Activated CD4-positive, alpha-beta T cell treated with anti-CD3 and anti-CD28 coated beads for 24 hours (primary cell): Measurements from ENCODE around the gene NTM.
"Not testable (repeated sequence)": the region's sequence is repeated elsewhere in the genome, so short reads cannot be mapped to it uniquely, and the experiment has no call there.

Source experiments
- DNase-seq, 2 donors: peaks; one replicate each; pipeline ENCODE4 v3.0.0-alpha.2; 2020; ENCODE audit warnings: low read depth in 2 of 2

NTM gene

DNA sequence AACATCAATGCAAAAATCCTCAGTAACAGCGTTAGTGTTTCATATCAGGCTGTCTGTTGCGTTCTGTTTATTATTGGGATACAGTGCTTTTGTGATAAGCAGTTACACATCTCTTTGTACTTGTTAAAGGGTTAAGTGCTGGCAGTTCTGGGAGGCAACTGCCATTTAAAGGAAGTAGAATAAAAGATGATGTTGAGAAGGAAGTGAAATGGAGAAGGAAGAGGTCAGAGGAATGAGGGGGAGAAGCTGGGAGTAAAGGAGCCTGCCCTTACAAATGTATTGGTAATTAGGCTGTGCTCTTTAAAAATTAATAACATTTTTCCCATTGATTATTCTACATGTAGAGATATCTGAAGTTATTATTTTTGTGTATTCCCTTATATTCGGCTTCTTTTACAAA lies 674.7 kb downstream of the NTM start:
- no peak for DNase-seq

DNA sequence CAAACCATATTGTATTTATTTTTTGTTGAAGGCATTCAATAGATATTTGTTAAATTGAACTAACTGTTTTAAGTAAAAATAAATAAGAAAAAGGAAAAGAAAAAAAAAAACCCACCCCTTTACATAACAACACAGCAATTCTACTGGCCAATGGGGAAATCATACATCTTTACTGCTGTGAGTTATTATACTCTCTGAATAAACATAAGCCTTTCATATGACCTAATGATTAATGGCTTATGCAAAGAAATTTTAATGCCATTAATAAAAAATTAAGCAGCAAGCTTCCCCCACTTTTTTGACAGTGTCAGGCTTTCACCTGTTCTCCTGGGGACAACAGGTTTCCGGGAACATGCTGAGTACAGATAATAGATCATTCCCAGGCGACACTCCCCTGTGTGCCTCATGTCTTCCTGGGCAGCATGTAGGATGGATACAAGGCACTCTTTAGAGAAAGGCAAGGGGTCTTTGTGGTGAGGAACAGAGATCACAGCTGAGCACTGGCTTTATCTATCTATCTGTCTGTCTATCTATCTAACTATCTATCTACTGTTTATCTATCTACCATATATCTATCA lies 676.0 kb downstream of the NTM start:
- DNase-seq, result no peak

DNA sequence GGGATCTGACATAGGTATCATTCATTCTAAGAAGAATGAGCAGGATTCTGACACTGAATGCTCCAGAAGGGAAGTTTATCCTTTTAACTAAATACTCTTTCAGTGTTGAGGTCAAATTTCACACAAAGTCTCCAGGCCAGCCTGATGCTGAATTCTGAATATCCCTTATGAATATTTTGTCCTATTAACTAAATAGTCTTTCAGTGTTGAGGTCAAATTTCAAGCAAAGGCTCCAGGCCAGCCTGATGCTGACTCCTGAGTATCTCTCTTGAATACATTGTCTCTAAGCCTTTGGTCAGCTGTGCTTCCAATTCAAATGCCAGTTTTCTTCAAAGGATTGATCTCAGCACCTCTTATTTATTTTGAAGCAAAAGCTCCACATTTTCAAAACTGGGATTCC lies 676.8 kb downstream of the NTM start:
- no peak for DNase-seq

DNA sequence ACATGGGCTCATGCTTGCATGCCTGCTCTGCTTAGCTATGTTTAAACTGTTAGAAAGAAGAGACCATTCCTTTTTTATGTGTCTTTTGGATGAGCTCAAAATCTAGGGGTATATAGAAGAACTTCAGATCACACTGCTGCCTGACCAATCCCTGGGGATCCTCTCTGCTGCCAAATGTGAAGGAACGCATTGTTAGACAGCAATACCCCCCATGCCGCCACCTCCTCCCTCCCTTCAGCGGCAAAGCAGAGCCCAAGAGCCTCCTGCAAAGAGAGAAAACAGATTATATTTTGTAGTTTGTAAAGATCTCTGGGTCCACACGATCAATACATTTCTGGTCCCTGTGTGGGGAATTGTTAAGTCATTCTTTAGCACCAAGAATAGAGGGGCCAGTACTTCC lies 677.6 kb downstream of the NTM start:
- no peak for DNase-seq

DNA sequence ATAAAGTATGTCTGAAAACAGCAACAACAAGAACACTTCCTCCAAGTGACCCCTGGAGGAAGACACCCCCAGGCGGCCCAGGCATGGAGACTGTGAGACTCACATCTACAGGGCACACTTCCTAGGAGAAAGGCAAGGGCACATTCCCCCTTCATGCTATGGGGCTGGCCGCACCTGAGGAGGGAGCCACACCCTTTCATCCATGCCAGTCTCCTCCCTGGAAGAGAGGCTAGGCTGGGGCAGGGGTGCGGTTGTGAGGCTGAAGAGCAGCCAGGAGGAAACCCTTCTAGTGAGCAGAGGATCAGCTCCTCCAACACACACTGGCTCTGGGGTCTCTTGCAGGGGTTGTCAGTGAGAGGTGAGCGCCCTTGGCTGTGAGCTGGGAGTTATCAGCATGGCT lies 678.8 kb downstream of the NTM start:
- no peak for DNase-seq

DNA sequence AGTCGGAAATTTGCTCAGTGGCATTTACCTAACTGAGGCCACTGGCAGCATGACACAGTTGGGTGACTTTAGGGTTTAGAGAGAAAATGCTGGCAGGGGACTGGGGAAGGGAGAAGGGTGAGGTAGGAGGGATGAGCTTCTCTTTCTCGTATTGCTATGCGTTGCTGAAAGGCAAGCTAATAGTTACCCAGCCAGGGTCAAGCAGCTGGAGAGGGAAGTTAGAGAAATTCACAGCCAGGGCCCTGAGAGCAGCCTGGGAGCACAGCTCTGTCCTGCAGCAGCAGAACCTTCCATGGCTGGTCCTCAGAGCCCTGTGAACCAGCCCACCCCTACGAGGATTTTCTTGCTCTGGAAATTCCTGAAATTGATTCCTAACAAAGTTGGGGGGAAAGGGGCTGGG lies 679.6 kb downstream of the NTM start:
- DNase-seq, result no peak

DNA sequence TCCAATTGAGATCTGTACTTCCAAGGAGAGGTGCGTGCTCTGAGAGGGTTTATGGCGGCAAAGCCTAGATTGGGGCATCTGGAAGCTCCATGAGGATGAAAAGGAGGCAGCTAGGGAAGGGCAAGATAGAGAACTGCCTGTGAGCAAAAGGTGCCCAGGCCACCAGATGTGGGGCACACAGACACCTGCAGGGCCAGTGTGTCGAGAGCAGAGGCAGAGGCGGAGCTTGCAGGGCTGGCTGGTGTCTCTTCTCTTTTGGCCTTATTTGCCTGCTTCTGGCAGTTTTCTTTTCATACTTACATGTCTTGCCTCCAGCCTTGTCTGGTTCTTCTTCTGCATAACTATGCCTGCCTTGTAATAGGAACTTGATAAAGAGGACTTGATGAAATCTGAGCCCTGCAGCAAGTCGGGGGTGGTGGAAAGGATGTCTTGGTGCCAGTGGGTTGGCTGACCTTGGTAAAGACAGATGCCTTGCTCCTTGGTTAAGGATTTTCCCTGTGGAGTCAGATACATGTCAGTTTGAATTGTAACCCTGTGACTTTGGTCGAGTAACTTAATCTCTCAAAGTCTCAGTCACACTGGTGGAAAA lies 680.3 kb downstream of the NTM start:
- no peak for DNase-seq

DNA sequence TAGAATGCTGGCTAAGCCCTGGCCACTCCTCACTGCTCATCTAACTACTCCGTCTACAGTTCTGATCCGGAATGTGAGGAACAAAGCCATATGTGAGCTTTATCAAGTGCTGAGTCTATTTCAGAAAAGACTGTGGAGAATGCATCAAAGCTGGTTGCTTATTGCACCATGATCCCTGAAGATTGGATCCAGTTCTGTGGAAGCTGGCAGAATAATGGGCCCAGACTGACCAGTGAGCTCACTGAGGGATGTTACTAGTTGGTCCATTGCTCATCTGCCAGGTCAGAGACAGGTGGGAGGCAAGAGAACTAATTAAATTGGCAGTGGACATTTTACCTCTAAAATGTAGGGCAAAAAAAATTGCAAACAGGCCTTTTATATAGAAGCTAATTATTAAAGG lies 681.3 kb downstream of the NTM start:
- no peak for DNase-seq

DNA sequence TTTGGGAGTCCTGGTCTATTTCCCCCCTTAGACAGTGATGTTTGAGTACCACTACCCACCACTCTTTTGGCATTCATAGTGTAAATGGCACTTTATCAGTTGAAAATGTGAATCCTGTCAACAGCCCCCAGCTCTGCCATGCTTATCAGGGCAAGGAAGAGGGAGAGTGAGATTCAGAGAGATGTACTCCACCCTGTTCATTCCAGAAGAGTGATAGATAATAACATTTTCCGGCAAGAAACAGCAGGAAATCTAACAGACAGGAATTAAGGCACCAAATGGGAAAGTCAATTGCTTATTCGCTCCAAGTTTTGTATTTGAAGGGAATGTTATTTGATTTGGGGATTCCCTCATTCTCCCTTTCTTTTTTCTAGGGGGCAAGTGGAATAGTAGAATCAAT lies 681.9 kb downstream of the NTM start:
- DNase-seq, result no peak

DNA sequence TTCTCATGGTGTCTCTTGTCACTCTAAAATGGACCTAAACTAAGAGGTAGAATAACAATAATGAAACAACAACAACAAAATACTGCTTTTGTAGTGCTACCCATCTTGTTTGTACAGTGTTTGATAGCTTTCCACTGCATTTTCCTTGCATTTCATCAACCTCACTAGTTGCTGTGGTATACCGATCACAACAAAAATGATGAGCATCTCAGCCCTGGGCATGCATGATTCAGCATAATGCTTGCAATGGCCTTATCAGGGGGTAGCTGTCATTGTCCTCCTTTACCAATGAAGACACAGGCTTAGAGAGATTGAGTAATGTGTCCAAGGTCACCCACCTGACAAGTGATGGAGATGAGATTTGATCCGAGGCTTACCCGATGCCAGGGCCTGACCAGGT lies 682.5 kb downstream of the NTM start:
- DNase-seq, result no peak

DNA sequence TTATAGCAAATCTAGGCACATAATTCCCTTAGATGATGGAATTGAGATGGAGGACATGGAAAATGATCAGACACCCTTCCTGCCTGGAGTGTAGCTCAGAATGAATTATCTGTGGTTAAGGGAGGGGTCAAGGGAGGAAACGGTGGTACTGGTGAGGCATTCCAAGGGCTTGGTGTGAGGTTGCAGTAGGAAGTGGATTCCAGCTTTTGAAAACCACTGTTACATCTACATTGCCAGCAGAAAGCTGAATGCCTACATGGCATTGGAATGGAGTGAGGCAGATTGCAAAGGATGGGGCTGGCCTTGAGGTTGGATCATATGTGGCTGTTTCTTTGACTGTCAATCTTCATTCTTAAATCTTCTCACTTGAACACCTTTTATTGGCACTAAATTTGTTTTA lies 684.4 kb downstream of the NTM start:
- no peak for DNase-seq

DNA sequence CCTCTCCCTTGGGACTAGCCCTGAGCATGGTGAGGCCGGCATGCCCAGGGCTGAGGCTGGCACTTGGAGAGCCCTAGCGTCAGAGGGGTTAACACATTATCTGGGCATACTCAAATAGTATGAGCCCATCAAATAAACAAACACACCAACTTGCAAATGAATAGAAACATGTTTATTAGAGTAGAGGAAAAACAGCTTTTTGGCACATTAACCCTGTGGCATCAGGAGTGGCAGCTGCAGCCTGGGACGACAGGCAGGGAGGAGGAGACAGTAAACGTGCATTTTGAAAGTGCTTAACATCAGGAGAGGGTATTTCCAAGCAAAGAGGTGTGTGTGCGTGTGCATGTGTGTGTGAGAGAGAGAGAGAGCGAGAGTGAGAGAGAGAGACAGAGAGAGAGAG lies 684.9 kb downstream of the NTM start:
- no peak for DNase-seq

DNA sequence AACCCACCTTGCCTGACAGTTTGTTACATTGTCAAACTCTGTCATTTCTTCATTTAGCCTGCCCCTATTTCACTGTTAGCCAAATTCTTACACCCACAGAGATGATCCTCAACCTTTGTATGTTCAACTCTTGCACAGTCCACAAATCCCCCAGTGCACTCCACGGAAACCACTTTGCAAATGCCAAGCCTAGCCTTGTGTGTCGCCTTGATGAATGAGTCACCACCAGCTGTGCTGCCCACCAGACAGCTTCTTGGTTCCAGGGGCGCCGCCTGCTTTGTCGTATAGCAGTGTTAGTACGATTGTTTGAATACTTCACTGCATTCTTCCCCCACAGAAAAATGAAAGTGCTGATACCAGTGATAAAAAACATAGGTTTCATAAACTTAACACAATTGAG lies 686.3 kb downstream of the NTM start:
- DNase-seq, result no peak

DNA sequence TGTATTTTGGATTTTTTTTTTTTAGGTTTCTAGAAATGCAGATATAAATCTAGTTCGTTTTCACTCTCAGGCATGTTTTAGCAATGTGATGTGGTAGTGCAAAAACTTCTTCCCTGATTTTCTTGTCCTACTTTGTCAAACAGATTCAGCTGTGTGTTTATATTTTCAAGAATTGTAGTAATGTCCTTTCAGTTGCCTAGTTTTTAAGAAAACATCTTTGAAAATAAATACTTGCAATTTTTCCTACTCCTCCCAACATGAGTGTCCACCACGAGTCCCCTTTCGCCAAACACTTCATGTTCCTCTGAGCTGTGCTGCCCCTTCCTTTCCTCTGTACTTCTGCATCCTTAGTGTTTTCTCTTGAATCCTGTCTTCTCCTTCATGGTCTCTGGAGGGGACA lies 686.9 kb downstream of the NTM start:
- no peak for DNase-seq

DNA sequence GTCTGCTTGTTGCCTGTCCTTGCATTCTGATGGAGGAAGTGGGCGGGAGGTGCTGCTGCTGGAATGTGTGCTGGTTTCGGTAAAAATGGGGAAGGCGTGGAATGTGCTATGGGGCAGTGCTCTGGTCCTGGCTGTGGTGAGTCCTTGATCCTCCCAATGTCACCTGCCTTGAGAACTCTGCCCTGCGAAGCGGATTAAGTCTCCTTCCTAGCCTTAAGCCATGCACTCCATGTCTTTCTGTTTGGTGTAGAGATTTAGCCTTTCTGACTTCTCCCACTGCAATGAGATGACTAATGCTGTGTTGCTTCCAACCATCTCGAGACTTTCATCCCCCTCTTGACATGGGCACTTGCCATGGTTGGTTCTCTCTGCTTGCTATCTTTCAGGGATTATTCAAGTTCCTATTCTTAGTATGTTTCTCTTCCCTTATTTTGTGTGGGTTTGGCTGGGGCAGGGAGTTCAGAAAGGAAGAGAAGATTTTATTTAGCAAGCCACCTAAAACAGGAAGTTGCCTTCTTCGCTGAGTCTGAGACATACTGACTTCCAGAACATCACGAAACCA lies 687.9 kb downstream of the NTM start:
- no peak for DNase-seq

DNA sequence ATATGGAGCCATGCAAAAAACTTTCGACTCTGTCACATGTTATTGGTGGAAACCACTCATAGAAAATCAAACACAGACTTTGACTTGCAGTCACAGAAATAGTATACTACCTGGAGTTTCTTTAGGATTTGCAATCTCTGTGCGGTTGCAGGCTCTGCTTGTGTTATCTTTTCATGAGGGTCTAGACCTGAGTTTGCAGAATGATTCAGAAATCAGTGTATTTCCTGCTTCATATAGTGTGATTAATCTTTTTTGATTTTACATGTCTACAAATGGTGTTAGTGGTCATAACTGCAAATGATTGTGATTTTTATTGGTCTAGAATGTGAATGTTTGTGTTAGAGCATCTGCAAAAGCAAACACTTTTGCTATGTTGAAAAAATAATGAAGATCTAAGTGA lies 690.2 kb downstream of the NTM start:
- DNase-seq, result no peak

DNA sequence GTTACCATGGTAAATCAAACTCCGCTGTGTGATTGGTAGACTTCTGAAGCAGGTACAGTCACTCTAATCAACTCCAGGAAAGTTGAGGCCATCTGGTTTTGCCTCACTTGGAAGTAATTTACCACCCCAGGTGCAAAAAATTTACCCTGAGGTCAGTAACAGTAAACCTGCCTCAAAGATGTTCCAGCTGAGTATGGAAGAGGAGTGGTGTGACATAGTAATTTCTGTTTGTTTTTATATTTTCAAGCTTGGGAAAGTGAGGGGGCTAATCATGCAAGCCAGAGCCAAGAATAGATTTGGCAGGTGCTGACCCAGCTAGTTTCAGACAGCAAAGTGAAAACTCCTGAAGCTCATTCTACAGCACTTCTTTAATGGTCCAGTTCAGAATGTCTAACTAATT lies 691.6 kb downstream of the NTM start:
- DNase-seq, result no peak

DNA sequence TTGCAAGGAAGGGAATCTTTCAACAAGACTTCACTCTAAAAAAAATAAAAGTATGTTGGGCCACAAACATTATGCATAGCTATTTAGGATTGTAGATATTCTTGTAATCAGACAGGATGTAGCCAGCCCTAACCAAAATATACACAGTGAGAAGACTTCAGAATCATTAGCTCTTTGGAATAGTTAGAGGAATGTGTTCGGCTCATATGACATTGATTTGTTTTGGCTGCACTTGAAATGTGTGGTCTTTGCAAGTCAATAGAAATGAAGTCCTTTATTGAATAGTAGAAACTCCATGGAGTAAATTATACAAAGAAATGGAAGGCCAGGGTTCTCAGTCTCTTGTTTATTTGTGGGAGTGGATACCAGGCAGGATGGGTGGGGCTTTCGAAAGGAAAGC lies 692.1 kb downstream of the NTM start:
- DNase-seq, result no peak

DNA sequence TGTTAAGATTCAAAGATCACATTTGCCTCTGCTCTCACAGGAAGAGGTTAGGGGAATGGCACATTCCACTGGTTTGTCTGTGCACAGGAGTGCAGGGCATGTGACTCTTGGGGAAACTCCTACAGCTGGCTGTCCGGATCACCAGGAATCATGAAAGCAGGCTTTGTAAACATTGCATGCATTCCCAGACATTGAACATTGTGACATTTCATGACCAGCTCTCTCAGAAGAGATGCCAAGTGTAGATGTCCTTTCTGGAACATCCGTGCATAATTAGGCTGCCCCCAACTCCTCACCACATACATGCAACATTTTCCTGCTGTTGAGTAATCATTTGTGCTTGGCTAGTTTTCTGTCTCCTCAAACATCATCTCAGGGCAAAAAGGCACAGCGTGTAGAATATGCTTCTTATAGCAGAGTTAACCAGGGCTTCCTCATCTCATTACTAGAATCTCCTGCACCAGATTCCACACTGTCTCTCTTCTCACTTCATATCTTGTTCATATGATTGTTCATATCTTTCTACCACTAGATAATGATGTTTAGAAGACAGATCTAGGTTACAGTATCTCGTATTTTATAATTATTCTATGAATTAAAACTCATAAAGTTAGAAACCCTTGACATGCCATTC lies 694.7 kb downstream of the NTM start:
- DNase-seq, result no peak

DNA sequence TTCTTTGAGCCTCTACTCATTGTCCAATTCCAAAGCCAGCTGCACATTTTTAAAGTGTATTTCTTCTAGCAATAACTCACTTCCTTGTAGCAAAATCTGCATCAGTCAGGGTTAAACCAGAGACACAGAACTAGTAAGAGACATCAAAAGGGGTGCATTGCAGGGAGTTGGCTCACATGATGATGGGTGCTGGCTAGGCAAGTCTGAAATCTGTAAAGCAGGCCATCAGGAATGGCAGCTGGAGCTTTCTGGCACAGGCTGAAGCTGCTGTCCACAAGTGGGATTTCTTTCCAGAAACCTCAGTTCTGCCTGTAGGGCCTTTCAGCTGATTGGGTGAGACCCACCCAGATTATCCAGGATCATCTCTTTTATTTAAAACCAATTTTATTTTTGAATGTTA lies 698.1 kb downstream of the NTM start:
- DNase-seq, result no peak

DNA sequence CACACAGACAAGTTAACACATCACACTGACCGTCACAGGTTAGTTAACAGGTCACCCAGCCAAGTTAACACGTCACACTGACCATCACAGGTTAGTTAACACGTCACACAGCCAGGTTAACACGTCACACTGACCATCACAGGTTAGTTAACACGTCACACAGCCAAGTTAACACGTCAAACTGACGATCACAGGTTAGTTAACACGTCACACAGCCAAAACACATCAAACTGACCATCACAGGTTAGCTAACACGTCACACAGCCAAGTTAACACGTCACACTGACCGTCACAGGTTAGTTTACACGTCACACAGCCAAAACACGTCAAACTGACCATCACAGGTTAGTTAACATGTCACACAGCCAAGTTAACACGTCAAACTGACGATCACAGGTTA lies 699.2 kb downstream of the NTM start:
- DNase-seq, result not testable (repeated sequence)

DNA sequence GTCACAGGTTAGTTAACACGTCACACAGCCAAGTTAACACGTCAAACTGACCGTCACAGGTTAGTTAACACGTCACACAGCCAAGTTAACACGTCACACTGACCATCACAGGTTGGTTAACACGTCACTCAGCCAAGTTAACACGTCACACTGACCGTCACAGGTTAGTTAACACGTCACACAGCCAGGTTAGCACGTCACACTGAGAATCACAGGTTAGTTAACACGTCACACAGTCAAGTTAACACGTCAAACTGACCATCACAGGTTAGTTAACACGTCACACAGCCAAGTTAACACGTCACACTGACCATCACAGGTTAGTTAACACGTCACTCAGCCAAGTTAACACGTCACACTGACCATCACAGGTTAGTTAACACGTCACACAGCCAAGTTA lies 700.5 kb downstream of the NTM start:
- not testable (repeated sequence) for DNase-seq

DNA sequence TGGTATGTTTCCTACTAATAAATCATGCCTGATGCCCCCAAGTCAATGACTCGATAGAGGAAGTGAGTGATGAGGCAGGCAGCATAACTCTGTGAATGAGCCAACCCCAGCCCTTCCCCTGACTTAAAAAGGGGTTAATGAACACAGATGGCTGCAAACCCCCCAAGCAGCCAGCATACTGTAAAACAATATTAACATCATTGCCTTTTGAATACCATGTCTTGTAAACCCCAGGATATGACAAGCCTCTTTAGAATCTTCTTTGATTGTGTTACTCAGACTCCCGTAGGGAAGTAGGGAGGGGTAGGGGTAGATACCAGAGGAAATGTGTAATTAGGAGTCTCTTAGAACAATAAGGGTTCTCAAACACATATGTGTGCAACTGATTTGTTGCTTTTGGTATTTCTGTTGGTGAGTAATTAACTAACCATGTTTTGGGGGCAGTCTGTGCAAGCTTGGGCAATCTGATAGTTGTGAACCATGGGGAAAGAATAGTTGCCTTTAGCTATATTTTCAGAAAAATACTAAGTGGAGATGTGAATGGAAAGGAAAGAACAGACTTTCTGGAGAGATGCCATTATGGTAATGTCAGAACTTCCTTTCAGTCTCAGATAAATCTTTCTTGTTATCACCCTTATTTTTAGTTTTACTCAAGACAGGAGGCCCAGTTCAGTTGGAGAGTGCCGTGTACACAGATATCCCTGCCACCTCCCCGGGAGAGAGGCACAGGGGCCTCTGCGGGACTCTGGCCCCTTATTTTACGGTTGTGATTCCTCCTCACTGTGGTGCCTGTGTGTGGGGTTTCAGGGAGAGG lies 701.8 kb downstream of the NTM start:
- no peak for DNase-seq
